Fibroblast of the aortic adventitia (primary cell): ENCODE data around the gene CYLD. TPM values are rescaled to one million over a fixed set of nuclear protein-coding genes. Genes with fewer than 3 reads are reported as not detected.

Experiments used
- DNase-seq: peaks from one replicate; pipeline ENCODE4 v3.0.0-alpha.2; 2010; ENCODE audit warnings: low read depth
- H3K4me3 ChIP-seq: 2 replicates; pipeline ENCODE4 v1.5.1; 2011; ENCODE audit warnings: low read depth, mild to moderate bottlenecking, control low read depth, low read length, moderate library complexity
- total RNA-seq: library from RNA; depleted of rRNA; stranded (reverse); fragments of >200 nt; gene quantifications from 2 replicates; pipeline ENCODE4 v1.2.3, GENCODE V29; 2012; ENCODE audit warnings: low replicate concordance
- TF ChIP-seq, protein P1 (sequence below): IDR thresholded peaks from 2 replicates; pipeline ENCODE4 v1.5.1; 2011; ENCODE audit warnings: mild to moderate bottlenecking, low read length, control low read depth, inconsistent platforms; ENCODE audit not compliant: insufficient read depth

Gene CYLD
- total RNA-seq, 1 donor: 62.6 TPM

DNA sequence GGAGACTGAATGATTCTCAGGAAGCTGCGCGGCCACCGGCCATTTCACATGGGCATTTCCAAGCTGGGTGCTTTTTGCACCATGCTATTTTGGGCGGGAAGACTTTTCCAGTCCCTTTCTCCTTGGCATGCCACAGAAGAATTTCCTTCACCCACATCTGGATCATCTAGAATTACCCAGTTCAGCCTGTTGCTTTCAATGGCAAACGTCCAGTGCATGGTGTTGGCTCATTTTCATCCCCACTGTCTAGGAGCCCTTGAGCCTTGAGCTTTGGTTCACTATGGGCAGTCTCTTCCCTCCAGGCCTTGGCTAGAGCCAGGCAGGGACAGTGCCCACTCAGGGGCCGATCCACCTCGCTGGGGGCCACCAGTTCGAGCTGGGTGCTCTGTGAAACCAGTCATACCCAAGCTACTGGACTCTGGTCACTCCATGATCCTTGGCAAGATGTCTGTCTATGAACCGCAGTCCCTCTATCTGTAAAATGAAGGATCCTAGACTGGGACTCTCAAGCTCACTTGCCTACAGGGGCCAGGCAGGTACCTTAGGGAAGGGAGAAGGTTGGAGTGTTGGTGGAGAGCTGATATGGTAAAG, 71.1 kb downstream of the CYLD start:
- TF ChIP-seq, protein P1, sequence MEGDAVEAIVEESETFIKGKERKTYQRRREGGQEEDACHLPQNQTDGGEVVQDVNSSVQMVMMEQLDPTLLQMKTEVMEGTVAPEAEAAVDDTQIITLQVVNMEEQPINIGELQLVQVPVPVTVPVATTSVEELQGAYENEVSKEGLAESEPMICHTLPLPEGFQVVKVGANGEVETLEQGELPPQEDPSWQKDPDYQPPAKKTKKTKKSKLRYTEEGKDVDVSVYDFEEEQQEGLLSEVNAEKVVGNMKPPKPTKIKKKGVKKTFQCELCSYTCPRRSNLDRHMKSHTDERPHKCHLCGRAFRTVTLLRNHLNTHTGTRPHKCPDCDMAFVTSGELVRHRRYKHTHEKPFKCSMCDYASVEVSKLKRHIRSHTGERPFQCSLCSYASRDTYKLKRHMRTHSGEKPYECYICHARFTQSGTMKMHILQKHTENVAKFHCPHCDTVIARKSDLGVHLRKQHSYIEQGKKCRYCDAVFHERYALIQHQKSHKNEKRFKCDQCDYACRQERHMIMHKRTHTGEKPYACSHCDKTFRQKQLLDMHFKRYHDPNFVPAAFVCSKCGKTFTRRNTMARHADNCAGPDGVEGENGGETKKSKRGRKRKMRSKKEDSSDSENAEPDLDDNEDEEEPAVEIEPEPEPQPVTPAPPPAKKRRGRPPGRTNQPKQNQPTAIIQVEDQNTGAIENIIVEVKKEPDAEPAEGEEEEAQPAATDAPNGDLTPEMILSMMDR: no peak
- no peak for DNase-seq
- no peak overlapping the region for H3K4me3 ChIP-seq

DNA sequence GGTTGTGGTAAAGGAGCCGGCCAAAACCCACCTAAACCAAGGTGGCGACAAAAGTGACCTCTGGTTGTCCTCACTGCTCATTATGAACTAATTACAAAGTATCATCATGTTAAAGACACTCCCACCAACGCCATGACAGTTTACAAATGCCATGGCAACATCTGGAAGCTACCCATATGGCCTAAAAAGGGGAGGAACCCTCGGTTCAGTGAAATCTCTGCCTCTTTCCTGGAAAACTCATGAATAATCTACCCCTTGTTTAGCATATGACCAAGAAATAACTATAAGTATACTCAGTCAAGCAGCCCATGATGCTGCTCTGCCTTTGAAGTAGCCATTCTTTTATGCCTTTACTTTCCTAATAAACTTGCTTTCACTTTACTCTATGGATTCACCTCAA, 72.2 kb downstream of the CYLD start:
- no peak overlapping the region for H3K4me3 ChIP-seq
- no peak for DNase-seq
- TF ChIP-seq, protein P1: no peak

DNA sequence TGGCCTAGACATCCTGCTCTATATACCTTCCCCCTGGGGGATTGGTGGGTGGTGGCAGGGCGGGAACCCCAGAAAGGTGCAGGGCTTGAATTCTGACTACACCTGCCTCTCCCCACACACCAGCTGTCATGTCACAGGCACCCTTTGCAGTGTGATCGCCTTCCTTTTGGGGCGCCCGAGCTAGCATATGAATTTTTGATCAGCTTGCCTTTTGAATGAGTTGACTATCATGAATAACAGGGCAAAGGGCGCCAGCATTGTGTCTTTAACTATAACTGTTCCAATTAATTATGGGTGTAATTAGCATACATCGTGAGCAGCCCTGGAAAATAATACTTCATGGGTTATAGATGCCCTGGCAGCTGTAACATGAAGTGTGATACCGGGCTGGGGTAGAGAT, 72.7 kb downstream of the CYLD start:
- TF ChIP-seq, protein P1: no peak
- DNase-seq: no peak
- no peak overlapping the region for H3K4me3 ChIP-seq

DNA sequence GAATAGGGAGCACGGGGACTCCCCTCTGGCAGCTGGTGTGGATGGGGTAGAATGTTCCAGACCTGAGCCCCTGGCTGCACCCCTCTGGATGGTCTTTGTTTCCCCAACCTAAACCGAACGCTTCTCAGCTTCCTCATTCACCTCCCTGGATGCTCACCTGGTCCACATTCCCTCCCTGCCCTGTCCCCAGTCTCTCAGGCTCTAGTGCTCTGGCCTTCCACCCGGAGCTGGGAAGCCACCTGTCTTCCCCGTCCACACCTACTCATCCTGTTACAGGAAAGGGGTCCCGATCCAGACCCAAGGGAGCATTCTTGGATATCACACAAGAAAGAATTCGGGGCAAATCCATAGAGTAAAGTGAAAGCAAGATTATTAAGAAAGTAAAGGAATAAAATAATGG, 73.5 kb downstream of the CYLD start:
- TF ChIP-seq, protein P1: no peak
- DNase-seq: no peak
- H3K4me3 ChIP-seq: no peak overlapping the region

DNA sequence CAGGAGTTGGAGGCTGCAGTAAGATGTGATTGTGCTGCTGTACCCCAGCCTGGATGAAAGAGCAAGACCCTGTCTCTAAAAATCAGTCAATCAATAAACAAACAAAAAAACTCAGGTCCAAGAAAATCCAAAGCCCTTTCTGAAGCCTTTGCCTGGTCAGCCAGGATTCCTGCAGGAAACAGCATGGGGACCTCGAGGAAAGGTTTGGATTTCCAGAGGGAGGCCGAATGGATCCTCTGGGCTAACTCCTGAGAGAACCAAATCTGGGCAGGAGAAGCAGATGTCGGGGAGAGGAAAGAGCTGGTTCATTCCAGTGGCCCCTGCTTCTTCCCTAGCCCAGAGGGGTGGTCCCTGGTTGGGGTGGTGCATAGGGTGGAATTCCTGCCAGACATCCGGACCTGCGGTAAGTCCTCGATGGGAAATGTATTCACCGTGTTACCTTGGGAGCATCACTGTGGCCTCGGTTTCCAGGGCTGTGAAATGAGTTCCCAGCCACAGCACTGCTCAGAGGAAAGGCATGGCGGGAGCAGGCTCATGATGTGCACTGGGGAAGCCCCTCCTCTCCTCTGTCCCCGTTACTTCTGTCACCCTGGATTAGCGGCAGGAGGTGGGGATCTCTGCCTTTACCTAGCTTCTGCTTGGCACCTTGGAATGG, 75.1 kb downstream of the CYLD start:
- H3K4me3 ChIP-seq: no peak overlapping the region
- DNase-seq: no peak
- TF ChIP-seq, protein P1: no peak

DNA sequence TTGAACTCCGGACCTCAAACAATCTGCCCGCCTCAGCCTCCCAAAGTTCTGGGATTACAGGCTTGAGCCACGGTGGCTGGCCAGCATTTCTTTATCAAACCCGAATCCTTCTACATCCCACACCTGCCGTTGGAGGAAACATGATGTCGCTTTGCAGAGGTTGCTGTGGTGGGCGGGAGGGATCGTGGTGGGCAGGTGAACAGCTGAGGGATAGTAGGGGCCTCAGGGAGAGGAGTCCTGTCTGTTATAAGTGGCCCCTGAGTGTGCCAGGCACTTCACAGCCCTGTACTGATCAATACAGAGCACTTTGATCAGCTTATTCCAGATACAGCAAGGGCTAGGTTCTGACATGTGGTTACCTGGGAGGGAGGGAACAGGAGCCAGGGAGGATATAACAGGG, 76.5 kb downstream of the CYLD start:
- H3K4me3 ChIP-seq: no peak overlapping the region
- no peak for DNase-seq
- TF ChIP-seq, protein P1: no peak
